GM06990 (cell line): Measurements from ENCODE around the gene ARHGAP26.
"Not testable (repeated sequence)": the region's sequence is repeated elsewhere in the genome, so short reads cannot be mapped to it uniquely, and the experiment has no call there.

Source experiments
- DNase-seq: peaks from one replicate; pipeline ENCODE4 v3.0.0-alpha.2; 2011; ENCODE audit not compliant: insufficient read length; ENCODE audit errors: extremely low read depth
- H3K27me3 ChIP-seq: replicated peaks from 2 replicates; pipeline ENCODE4 v1.6.0; 2011; ENCODE audit warnings: low read length; ENCODE audit not compliant: control insufficient read depth, insufficient read depth
- H3K36me3 ChIP-seq: 2 replicates; pipeline ENCODE4 v1.5.1; 2011; ENCODE audit warnings: low read length; ENCODE audit not compliant: control insufficient read depth, insufficient read depth
- H3K4me3 ChIP-seq: replicated peaks from 2 replicates; pipeline ENCODE4 v1.5.1; 2011; ENCODE audit warnings: low read depth, mild to moderate bottlenecking, control low read depth, low read length
- TF ChIP-seq, protein P1 (sequence below): IDR thresholded peaks from 2 replicates; pipeline ENCODE4 v1.5.1; 2011; ENCODE audit warnings: low read length, control low read depth, mild to moderate bottlenecking, inconsistent platforms; ENCODE audit not compliant: insufficient read depth, poor library complexity, severe bottlenecking

Gene ARHGAP26

GRCh38 chr5:143084407-143084806 lies 314.2 kb downstream of the ARHGAP26 start:
- no peak overlapping the region for H3K4me3 ChIP-seq
- TF ChIP-seq, protein P1, sequence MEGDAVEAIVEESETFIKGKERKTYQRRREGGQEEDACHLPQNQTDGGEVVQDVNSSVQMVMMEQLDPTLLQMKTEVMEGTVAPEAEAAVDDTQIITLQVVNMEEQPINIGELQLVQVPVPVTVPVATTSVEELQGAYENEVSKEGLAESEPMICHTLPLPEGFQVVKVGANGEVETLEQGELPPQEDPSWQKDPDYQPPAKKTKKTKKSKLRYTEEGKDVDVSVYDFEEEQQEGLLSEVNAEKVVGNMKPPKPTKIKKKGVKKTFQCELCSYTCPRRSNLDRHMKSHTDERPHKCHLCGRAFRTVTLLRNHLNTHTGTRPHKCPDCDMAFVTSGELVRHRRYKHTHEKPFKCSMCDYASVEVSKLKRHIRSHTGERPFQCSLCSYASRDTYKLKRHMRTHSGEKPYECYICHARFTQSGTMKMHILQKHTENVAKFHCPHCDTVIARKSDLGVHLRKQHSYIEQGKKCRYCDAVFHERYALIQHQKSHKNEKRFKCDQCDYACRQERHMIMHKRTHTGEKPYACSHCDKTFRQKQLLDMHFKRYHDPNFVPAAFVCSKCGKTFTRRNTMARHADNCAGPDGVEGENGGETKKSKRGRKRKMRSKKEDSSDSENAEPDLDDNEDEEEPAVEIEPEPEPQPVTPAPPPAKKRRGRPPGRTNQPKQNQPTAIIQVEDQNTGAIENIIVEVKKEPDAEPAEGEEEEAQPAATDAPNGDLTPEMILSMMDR, result no peak
- H3K36me3 ChIP-seq, result no peaks in the 10 kb centered on the region; the same call in 1 of the 2 replicates
- DNase-seq, result no peak
- no peaks in the 10 kb centered on the region for H3K27me3 ChIP-seq

DNA sequence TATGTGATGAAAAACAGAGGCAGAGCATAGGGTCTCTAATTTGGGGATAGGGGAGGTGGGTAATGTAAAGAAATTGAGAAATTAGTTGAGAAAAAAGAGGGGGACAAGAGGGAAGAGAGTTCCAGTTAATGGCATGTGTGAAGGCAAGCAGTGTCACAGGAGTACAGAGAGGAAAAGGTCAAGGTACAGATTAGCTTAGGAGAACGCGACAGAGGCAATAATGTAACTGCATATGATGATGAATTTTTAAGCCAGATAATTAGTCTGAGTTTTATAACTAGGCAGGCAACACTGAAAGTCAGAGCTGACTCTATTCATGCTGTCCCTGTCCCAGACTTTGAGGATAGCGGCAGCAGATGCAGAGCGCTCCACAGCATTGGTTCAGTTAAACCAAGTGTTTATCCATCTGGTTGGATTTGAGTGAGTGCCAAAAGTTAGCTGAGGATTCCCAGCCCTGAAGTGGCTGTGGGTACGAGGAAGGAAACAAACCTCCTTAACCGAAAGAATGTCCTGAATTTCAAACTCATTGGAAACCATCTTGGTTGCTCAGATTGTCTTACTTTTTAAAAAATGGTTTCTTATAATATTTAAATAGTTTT lies 315.2 kb downstream of the ARHGAP26 start:
- H3K36me3 ChIP-seq, result no peaks in the 10 kb centered on the region
- no peak overlapping the region for H3K4me3 ChIP-seq
- no peaks in the 10 kb centered on the region for H3K27me3 ChIP-seq
- no peak for DNase-seq
- TF ChIP-seq, protein P1, result no peak

- no peaks in the 10 kb centered on the region for H3K27me3 ChIP-seq
- TF ChIP-seq, protein P1, result no peak
- H3K4me3 ChIP-seq, result no peak overlapping the region
- H3K36me3 ChIP-seq, result no peaks in the 10 kb centered on the region
- DNase-seq, result no peak
Measured at GRCh38 chr5:143086546-143086907, 316.4 kb downstream of the ARHGAP26 start.

- no peaks in the 10 kb centered on the region for H3K27me3 ChIP-seq
- DNase-seq, result no peak
- H3K4me3 ChIP-seq, result no peak overlapping the region
- TF ChIP-seq, protein P1, result no peak
- no peaks in the 10 kb centered on the region for H3K36me3 ChIP-seq
Measured at GRCh38 chr5:143086908-143087637, 316.9 kb downstream of the ARHGAP26 start.

GRCh38 chr5:143088702-143089101 lies 318.5 kb downstream of the ARHGAP26 start:
- H3K4me3 ChIP-seq, H3K27me3 ChIP-seq, H3K36me3 ChIP-seq, DNase-seq: not testable (repeated sequence)

DNA sequence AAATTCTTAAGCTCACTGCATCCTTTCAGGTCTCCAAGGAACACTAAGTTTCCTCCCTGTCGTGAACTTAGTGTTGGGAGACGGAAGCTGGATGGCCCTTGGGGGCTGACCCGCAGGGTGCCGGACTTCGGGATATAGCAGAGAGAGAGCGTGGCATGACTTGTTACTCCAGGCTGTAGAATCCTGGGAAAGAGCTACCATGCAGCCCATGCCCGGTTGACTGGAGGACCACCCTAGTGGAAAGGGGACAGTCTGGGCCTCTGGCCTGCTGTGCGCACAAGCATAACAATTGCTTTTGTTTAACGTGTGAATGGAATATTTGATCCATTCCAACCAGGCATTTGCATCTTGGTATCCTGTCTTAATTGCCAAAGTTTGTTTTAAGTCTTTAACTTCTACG lies 319.9 kb downstream of the ARHGAP26 start:
- not testable (repeated sequence) for H3K27me3 ChIP-seq, H3K36me3 ChIP-seq, DNase-seq, H3K4me3 ChIP-seq

- H3K27me3 ChIP-seq, H3K4me3 ChIP-seq, H3K36me3 ChIP-seq, DNase-seq: not testable (repeated sequence)
Measured at GRCh38 chr5:143092711-143093451, 322.7 kb downstream of the ARHGAP26 start.
